GM12874 (cell line): ENCODE measurements around the gene ZNF296.

Experiments
- TF ChIP-seq, protein P1 (sequence below): IDR thresholded peaks from 2 replicates; pipeline ENCODE4 v1.5.1; 2011; ENCODE audit warnings: low read depth, mild to moderate bottlenecking, control low read depth, low read length, moderate library complexity; ENCODE audit not compliant: insufficient read depth

The ZNF296 gene

DNA sequence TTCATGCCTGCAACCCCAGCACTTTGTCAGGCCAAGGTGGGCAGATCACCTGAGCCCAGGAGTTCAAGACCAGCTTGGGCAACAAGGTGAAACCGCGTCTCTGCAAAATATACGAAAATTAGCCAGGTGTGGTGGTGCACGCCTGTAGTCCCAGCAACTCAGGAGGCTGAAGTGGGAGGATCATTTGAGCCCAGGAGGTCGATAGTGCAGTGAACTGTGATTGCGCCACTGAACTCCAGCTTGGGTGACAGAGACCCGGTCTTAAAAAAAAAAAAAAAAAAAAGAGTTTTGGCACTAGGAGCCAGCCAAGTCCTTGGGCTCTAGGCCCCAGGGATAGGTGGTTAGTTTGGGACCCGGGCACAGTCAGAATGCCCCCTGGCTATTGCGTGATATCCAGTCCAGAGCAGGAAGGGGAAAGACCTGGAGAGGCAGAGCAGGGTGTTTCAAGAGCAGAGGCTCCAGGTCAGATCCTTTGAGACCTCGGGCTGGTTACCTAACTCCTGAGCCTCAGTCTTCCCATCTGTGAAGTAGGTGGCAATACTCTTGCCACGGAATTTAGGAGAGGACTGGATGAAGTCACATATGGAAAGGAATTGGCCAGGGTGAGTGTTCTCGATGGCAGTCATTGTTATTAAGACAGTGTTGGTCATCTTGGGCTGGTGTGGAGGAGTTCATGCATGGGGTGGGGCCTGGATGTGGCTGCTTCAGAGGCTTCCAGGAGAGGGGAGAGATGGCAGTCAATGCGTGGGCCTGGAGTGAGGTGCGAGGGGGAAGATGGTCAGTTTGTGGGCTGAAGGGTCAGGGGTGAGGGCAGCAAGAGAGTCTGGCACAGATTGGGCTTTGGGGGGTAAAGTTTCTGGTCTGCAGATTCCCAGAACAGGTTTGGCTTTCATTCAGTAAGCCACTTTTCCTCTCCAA lies 19.5 kb upstream of the ZNF296 start:
- TF ChIP-seq, protein P1, sequence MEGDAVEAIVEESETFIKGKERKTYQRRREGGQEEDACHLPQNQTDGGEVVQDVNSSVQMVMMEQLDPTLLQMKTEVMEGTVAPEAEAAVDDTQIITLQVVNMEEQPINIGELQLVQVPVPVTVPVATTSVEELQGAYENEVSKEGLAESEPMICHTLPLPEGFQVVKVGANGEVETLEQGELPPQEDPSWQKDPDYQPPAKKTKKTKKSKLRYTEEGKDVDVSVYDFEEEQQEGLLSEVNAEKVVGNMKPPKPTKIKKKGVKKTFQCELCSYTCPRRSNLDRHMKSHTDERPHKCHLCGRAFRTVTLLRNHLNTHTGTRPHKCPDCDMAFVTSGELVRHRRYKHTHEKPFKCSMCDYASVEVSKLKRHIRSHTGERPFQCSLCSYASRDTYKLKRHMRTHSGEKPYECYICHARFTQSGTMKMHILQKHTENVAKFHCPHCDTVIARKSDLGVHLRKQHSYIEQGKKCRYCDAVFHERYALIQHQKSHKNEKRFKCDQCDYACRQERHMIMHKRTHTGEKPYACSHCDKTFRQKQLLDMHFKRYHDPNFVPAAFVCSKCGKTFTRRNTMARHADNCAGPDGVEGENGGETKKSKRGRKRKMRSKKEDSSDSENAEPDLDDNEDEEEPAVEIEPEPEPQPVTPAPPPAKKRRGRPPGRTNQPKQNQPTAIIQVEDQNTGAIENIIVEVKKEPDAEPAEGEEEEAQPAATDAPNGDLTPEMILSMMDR = no peak

DNA sequence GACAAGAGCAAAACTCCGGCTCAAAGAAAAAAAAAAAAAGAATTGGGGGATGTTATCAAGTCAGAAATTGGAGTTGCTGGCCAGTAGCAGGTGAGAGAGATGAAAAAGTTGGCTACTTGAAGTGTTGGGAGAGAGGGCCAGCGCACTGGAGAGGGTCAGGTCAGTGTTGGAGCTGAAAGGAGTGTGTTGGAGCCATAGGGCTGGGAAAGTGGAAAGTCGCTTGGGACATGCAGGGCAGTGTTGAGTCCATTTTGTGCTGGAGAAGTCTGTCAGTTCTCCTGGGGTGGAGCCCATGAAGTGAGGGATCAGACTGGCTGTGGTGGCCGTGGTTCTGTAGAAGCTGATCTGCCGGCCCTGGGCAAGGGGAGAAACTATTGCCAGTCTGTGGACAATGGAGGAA lies 18.4 kb upstream of the ZNF296 start:
- TF ChIP-seq, protein P1 = no peak

DNA sequence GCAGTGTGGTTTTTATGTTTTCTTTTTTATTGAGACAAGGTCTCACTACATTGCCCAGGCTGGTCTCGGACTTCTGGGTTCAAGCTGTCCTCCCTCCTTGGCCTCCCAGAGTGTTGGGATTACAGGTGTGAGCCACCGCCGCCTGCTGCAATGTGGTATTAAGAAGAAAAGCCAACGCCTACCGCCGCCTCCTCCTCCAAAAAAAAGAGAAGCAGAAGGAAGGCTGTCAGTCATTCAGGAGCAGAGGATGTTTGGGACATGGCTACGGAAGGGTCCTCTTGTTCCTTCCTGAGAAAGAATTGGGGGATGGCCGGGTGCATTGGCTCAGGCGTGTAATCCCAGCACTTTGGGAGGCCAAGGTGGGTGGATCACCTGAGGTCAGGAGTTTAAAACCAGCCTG lies 17.9 kb upstream of the ZNF296 start:
- TF ChIP-seq, protein P1 = no peak

DNA sequence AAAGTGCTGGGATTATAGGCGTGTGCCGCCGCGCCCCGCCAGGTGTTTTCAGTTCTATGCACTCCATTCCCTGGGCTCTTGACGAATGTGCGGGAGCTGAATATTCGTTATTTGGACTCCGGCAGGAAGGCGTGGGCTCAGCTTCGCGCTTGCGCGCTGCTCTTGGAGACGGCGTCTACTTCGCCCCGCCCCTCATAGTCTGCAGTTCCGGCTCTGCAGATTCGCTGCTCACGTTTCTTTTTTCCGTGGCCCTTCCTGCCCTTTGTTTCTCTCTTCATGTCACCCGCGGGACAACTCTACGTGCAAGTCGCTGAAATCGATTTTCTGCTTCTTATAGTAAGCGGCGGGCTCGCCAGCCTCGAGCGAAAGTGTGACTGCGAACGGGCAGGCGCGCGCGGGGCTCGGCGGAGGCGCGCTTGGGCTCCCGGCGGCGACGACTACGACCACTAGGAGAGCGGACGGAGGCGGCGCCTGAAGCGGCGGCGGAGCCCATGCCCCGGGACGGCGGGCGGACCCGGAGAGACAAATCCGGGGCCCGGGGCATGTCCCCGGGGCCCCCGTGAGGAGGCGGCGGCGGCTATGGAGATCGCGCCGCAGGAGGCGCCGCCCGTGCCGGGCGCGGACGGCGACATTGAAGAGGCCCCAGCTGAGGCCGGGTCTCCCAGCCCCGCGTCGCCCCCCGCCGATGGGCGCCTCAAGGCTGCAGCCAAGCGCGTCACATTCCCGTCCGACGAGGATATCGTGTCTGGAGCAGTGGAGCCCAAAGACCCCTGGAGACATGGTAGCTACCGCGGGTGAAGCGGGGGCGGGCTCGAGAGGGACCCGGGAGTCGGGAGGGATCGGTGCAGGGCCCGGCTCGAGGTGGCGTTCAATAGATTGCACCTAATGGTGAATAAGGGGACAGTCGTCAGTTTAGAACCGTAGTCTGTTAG lies 16.7 kb upstream of the ZNF296 start, which contains the start of gene PPP1R37:
PPP1R37 (plus strand) TSS at position 433 of the 932 bp plus-strand sequence; CDS start at position 580, 147 bp downstream.
- TF ChIP-seq, protein P1 = peak; percentile 35; the same call in 1 of the 2 replicates

DNA sequence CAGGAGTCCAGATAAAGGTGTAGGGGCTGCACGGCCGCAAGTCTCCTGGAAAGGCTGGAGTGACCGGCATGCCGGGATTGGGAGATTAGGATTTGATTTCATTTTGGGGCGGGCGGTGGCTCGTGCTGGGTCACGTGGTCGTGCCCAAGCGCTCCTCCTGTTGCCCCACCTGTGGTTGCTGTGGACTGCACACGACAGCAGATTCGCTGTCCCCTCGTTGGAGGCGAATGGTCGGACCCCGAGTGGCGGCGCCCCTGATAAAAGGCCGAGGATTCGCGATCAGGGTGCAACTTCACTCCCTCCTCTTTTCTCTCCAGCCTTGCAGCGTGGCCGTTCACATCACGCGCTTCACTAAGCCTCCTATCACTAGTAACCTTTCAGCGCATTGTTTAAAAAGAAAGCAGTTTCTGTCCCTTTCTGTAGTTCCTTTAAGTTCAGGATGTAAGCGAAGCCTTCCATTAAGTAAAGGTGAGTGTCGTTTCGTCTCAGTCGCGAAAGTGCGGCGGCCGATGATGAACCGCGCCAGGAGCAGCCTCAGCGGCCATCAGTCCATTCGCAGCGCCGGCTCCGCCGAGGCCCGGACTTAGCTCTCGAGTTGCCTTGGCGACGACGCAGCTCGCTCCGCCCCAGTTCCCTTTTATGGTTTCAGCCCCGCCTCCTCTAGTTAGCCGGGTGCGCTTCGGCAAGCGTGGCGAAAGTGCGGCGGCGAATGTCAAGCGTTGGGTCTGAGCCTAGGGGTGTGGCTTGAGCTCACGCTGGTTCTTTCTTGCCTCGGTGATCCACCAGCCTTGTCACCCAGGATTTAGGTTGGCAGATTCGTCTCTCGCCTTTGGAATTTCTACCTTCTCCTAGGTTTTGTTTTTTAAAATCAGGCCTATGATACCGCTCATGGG lies 15.0 kb upstream of the ZNF296 start:
- TF ChIP-seq, protein P1 = no peak

DNA sequence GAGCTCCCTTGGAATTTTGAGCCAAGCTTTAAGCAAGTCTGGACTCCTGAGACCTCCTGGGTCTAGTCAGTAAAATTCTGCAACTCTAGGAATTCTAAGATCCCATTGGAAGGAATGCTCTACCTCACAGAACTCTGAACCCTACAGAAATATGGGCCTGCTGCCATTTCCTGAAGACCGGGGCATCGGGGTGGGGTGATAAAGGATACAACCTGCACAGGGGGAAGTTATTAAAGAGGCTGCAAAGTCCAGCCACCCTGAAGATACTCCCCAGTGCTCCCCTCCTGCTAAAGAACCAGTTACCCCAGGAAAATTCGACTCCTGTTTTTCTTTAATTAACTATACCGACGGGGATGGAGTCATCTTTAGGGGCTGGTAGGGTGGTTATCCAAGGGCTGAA lies 14.3 kb upstream of the ZNF296 start:
- TF ChIP-seq, protein P1 = no peak
